A673 (cell line): ENCODE data around the gene HAPSTR1.

Source experiments
- CTCF ChIP-seq: fragments of 300-800, 200-600 bp; sonication (generic); conservative IDR thresholded peaks from 2 replicates; pipeline ENCODE4 v1.5.1; 2017; ENCODE audit warnings: low read depth, mild to moderate bottlenecking, antibody characterized with exemption, low read length, moderate library complexity, mixed read lengths
- EZH2 ChIP-seq: fragments of 200-600 bp; sonication (generic); IDR thresholded peaks from 2 replicates; pipeline ENCODE4 v1.6.1; 2017; ENCODE audit warnings: borderline replicate concordance, low read depth, mild to moderate bottlenecking, mixed read lengths, antibody characterized with exemption, low read length; ENCODE audit not compliant: poor library complexity, severe bottlenecking

GRCh38 chr16:9116141-9116540 lies 24.7 kb downstream of the HAPSTR1 start:
- TF ChIP-seq CTCF (no peak), EZH2 (no peak)
